OCI-M2 (cell line): Measurements from ENCODE around the gene EPHA4.

Source experiments
- DNase-seq: peaks from one replicate; lab custom pipeline; 2025; ENCODE audit not compliant: unreplicated experiment; lab: John Stamatoyannopoulos, UW

Gene EPHA4

DNA sequence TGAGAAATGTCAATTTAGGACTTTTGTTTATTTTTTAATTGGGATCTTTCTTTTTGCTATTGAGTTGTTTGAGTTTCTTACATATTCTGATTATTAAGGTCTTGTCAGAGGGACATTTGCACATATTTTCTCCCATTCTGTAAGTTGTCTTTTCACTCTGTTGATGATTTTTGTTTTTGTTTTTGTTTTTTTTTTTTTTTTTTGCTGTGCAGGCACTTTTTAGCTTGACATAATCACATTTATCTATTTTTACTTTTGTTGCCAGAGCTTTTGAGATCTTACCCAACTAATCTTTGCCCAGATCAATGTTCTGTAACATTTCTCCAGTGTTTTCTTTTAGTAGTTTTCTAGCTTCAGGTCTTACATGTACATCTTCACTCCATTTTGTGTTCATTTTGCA lies 166.6 kb downstream of the EPHA4 start:
- DNase-seq: no peak

DNA sequence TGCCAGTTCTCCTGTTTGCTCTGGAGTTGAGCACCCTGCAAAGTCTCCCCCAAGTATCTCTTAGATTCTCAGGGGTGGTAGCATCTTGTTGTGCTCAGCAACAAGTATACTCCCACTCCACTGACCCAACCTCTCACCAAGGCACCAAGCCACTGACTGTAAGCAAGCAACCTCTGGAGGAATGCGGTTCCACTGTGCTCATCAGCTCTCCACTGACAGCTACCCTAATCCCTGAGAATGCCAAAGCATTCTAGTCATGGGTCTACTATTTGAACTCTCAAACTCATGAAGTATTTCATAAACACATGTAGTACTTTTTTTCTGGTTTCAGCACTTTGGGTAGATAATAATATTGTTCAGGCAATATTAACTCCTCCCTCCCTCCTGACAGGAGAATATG lies 170.0 kb downstream of the EPHA4 start:
- no peak for DNase-seq

DNA sequence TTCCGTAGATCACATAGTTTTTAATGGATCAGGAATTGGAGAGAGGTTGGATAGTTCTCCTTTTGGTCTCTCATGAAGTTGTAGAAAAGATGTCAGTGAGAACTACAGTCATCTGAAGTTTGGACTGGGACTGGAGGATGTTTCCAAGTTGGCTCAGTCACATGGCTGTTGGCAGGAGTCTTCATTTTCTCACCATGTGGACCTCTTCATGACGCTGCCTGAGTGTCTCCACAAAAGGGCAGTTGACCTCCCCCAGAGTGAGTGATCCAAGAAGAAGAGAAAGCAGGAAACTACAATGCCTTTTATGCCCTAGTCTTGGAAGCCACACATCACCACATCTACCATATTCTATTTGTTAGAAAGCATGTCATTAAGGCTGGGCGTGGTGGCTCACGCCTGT lies 171.7 kb downstream of the EPHA4 start:
- DNase-seq: no peak

DNA sequence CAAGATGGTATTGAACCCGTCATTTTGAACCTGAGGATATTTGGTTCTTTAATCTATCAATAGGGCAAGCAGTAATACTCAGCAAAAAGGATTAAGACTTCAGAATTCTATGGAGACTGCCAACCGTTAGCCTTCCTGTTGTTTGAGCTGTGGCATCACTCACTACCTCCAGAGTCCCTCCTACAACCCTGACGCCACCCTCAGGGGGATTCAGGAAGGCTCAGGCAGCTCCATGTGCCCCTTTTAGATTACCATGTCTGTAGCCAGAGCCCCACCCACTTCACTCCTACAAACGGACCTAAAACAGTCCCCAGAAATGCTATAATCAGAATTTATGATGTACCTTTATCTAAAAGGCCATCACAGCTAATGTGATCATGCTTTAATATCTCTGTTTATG lies 172.9 kb downstream of the EPHA4 start:
- DNase-seq: no peak

DNA sequence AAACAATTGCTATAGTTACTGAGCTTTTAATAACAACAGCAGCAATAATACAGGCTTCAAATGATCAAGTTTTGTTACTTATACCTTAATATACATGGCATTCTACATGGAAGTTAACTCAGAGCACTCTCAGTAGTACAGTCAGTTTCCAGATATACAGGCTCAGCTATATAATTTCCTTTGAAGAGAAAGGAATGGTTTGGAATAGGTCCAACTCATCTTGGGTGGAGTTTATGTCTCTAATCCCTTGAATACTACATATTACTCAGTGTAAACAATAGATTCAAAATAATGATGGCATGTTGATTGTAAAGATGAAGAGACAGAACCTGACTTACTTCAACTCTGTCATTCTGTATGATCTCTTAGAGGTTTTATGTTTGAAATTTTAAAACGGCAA lies 174.9 kb downstream of the EPHA4 start:
- DNase-seq: no peak

DNA sequence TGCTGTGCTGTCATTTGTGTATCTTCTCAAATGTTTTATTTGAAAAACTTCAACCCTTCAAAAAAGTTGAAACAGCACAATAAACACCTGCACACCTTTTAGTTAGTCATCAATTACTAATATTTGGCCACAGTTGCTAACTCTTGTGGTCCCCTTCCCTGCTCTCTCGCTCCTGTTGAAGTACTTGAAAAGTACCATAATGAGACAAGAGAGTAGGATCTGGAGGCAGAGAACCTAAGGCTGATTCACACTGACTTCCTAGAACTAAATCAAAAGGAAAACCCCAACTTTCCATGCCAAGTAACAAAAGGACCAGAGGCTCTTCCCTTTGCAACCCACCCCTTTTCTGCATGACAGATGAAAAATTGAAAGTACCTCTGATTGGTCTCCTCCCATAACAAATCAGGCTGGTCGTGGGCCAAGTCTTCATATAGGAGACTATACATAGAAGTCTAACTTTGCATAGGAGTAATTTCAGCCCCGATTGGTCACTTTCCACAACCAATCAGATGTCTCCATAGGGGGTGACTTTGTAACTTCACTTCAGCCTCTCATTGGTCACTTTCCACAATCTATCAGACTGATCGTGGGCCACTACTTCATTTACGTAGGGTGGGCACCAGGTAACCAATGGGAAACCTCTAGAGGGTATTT lies 179.7 kb downstream of the EPHA4 start:
- no peak for DNase-seq

DNA sequence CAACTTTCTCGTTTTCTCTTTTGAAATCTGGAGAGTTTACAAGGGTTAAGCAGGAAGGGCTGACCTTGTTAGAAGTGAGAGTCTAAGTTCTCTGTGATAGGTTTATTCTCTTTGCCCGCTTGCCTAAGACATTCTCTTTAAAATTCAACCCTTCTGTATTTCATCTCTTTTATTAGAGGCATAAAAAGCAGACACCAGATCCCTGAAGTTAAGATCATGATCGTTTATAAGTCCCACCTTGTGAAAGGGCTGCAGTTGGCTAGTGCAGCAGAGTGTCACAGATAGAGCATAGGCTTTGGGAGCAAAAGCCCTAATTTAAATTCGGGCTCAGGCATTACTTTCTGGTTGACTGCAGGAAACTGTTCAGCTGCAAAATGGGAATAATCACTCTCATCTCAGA lies 181.2 kb downstream of the EPHA4 start:
- no peak for DNase-seq

DNA sequence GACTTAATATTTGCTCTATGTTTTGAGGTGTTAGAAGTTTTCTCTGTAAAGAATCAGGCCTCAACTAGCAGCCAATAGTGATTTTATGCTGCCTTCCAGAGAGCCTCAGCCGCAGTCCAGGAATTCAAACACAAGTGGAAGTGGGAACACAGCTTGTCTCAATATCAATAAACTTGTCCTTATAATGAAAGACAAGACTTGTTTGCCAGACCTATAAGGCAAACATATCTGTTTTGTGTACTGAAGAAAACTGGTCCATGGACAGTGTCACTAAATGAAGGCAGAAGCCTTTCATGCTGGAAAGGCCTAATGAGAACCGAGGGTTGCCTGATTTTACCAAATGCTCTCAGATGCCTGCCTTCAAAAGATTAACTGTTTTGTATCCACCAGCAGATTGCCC lies 182.2 kb downstream of the EPHA4 start:
- no peak for DNase-seq

DNA sequence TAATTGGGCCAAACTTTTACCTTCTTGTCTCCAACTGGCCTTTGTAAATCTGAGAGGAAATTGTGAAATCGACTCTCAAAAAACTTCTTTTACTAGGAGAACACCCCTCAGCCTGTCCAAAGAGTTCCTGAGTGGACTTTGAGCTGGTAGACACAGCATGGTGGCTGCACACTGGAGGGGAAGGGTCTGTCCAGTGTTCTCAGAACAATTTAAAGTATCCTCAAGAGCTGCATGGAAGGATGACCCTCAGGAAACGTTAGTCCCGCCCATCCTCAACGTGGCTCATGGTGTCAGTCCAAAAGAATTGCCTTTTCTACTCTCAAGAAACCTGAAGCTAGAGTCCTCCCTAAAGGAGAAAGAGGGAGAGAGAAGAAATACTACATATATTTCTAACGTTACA lies 182.7 kb downstream of the EPHA4 start:
- DNase-seq: no peak

DNA sequence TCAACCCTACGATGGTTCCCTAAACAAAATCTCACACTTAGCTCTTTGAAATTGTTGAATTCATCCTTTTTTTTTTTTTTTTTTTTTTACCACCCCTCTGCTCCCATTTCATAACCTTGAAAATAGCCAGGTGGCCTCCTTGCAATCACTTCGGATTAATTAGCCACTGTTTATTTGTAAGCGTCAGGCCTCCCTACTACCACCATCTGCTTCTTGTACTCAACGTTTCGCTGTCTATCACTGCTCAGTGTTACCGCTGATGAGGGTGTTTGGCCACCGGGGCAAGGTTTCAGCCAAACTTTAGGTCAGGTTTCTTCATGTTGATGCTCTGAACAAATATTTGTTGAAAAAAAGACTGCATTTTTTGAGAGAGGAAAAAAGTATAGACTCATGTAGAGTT lies 183.2 kb downstream of the EPHA4 start:
- DNase-seq: no peak

DNA sequence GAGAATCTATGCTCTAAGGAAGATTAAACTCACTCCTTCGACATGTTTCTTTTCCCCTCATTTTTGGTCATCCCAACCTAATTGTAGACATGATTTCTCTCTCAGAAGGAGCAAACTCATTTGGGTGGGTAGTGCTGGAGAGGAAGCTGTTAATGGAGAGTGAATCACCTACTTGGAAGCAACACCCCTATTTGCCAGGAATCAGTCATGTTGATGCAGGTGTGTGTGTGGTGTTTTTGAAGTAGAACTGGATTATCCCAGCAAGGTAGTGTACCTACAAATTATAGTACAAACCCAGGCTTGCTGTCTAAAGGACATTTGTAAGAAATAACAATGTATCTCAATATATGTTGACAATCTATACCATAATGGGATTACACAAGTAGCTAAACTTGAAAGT lies 186.4 kb downstream of the EPHA4 start:
- DNase-seq: no peak

DNA sequence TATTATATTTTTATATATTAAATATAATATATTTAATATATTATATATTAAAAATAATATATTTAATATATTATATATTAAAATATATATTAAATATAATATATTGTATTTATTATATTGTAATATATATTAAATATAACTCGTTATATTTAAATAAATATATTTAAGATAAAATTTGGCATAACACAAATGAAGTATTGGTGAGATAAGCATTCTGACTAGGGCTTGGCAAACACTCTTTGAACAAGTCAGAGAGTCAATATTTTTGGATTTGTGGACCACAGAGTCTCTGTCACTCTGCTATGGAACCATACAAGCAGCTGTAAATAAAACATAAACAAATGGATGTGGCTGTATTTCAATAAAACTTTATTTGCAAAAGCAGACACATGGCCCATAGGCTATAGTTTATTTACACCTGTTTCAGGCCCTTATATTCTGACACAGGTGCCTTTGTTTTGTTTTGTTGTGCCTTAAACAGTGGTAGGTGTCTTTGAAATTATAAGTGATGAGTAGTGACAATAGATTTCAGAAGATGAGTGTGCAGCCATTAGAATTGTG lies 190.1 kb downstream of the EPHA4 start:
- DNase-seq: no peak

DNA sequence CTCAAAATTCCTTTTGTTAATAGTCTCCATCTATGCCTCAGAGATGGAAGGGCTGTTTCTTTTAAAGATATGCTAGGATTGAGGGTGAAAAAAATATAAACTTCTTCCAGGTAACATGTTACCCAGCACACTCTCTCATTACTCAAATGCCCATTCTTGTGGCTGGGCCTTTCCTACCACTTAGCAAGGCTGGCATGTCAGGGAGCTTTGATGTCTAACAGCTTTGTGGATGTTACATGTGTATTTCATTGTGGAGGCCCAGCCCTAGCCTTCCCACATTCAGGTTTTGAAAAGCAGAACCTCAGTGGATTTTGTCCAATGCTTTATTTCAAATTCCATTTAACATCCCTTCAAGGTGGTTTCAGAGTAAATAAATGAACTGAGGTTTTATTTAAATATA lies 191.4 kb downstream of the EPHA4 start:
- DNase-seq: no peak

DNA sequence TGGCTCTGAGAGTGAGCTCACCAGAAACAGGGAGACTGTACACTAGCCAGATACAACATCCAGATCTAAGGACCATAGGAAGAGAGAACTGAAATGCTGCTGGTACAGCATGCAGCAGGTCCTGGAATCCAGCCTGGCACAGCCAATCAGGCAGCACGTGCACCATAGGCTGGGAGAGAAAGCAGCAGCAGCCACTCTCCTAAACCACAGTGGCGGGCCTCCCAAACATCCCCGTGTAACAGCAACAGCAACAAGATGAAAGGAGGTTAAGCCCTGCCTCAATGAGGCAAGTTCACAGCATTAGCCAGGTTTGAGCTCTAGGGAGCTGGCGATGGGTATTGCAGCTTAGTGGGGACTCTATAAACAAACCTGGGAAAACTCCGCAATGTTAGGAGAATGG lies 192.0 kb downstream of the EPHA4 start:
- DNase-seq: no peak

DNA sequence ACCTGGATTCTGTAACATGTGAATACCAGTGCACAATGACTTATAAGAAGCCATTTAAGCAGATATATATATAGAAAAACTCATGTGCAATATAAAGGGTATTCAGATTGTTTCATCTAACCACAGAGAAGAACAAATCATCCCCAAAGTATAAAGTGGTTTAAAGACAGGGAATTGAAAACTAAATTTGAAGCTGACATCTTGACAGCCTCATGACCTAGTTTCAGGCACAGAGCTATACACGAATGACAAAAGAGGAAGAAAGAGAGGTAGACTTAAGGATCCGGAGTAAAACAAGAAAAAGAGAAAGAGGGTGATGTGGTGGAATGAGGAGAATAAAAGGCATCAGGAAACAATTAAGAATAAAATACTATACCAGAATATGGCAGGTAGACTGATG lies 194.5 kb downstream of the EPHA4 start:
- DNase-seq: no peak

DNA sequence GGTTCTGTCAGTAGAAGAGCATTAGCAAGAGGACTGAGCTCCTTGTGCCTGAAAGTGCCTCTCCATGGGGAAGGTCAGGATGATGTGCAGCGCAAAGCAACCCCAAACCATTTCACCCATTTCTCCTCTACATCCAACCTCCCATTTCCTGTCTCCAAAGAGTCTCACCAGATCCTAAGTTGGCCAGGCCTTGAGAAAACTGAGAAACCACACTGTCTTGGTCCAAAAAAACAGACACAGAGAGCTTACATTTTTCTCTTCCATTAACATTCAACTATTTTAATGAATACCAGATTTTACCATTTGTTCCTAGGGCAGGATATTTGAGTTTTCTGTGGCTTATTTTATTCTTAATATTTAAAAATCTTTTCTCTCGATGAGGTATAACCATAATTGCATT lies 195.0 kb downstream of the EPHA4 start:
- no peak for DNase-seq

DNA sequence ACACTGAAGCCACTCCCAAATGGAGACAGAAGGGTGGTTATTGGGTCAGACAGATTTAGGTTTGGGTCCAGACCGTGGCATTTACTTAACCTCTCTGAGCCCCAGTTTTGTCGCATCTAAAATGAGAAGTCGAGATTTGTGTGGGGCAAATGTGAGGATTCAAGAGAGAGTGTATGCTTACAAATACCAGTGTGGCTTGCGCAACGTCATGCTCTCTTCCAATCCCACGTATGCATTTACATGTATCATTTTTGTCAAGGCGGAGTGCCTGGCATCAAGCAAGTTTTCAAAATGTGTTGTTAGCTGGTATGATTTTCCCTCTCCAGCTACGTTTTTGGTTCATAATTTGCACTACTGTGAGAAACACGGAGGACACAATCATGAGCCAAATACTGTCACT lies 197.9 kb downstream of the EPHA4 start:
- DNase-seq: no peak

DNA sequence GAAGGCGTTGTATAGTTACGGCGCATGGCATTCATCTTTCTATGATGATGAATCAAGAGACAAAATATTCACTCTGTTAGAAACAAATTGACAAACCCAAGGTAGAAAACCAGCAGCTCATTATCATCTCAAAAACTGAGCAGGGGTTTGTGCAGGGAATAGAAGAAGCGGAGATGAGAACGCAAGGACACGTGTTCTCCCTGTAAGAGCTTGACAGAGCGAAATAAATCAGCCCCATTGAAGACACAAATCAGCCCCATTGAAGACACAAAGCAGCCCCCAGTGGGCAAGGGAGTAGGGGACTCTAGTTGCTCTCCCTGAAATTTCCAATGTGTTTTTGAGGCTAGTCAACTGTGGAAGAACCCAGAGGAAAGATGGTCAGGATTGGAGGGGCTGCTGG lies 199.2 kb downstream of the EPHA4 start:
- DNase-seq: no peak

DNA sequence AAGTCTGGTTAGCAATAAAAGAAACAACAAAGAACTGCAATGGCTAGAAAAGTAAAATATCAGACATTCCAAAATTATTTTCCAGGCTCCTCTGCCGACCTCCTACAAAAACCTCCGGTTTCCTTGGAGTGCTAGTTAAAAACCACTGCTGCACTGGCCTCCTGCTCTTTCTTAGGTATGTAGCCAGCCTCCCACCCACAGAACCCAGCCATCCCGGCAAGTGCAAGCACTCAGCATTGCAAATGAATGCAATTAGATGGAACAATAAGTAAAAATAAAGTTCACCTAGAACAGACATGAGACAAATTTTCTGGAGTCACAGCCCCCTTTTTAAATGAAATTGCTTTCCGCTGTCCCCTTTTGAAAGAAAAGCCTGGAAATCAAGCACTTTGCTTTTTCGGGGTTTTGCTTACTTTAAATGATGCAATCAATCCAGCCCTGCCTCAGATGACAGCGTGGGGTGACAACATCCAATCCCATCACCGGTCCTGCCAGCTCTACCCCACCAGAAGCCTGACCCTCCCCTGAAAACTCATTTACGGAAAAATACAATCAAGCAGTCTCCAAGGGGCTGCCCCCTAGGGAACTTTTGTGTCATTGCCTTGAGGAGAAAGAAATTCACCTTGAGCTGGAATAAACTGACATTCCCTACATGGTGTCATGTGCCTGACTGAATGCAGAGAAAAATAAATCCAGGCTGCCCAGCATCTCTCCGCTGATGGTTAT lies 199.8 kb downstream of the EPHA4 start:
- DNase-seq: no peak

DNA sequence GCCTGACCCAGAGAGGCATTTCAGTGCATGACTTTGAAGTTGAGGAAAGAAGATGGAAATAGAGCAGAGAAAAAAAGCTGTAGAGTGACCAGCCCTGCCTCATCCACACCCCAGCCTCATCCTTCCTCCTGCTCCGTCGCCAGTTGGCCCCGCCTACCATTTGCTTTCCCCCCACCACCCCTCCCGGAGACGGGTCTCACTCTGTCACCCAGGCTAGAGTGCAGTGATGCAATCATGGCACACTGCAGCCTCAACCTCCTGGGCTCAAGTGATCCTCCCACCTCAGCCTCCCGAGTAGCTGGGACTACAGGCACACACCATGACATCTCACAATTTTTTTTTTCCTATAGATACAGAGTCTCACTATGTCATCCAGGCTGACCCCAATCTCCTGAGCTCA lies 200.8 kb downstream of the EPHA4 start:
- DNase-seq: no peak

DNA sequence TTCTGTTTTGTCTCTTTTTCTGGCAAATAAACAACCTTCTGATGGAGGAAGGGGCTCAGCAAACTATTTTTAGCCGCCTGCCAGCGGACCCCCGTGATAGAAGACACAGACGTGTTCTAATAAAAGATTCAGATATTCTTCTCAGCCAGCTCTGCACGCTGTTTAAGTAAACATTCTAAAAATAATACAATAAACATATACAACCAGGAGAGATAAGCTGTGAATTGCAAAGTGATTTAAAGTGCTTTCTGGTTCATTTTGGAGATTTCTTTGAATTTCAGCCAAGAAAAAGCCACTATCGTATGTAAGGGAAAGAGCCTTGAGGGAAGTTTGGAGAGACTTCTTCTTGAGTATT lies 201.3 kb downstream of the EPHA4 start:
- no peak for DNase-seq

DNA sequence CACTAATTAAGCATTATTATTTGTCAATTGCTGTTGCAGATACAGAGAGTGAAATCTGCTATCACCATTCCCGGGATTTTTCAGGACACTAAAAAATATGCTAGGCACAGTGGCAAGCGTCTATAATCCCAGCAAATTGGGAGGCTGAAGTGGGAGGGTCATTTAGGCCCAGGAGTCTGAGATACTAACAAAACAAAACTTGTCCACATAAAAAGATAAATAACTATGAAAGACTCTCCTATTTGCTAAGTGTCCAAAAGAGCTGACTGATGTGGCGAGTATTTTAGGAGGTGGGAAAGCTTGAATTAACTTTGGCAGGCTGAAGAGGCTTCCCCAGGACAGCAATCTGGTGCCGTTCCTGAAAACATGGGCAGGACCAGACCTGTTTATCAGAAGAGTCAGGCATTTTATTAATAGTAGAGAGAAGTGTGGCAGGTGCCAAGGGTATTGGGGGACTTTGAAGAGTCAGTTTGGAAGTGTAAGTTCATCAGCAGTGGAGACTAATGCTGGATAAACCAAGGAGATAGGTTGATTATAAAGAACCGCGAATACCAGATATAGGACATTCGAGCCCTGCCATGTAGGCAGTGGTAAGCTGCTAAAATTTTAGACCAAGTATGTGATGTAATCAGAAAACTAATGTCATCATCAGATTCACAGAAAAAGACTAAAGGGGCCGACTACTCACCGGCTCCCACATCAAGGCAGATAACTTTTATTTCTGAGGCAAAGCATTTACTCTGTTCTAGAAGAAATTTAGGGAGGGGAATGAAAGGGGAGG lies 201.8 kb downstream of the EPHA4 start:
- no peak for DNase-seq
